Germinal center (tissue), 1 donor: ENCODE data around the gene DNAL4.

Source experiments
- DNase-seq: peaks from one replicate; pipeline ENCODE4 v3.0.0; 2012; ENCODE audit warnings: mixed read lengths, low spot score

DNAL4 gene

GRCh38 chr22:38757464-38757757 is 36.5 kb downstream of the DNAL4 start:
- DNase-seq, result no peak

GRCh38 chr22:38756711-38757463 is 37.1 kb downstream of the DNAL4 start:
- no peak for DNase-seq

GRCh38 chr22:38755911-38756532 is 37.9 kb downstream of the DNAL4 start, which contains the start of gene SUN2:
Gene SUN2, minus strand, starts transcription at chr22:38755998. Its CDS starts 3,370 bp downstream, at chr22:38752628.
- peak; percentile 99 for DNase-seq

- peak; percentile 68 for DNase-seq
Observed at GRCh38 chr22:38755155-38755910, 38.6 kb downstream of the DNAL4 start.

- peak; percentile 60 for DNase-seq
Observed at GRCh38 chr22:38754751-38755154, 39.2 kb downstream of the DNAL4 start.

GRCh38 chr22:38753948-38754750 is 39.8 kb downstream of the DNAL4 start:
- no peak for DNase-seq

- peak; percentile 78 for DNase-seq
Observed at GRCh38 chr22:38751422-38752346, 42.3 kb downstream of the DNAL4 start.

GRCh38 chr22:38751066-38751421 is 42.9 kb downstream of the DNAL4 start:
- DNase-seq, result no peak

- no peak for DNase-seq
Observed at GRCh38 chr22:38750638-38751037, 43.3 kb downstream of the DNAL4 start.

GRCh38 chr22:38750104-38750503 is 43.8 kb downstream of the DNAL4 start:
- DNase-seq, result no peak

GRCh38 chr22:38748487-38749136 is 45.3 kb downstream of the DNAL4 start:
- DNase-seq, result no peak

GRCh38 chr22:38745676-38746460 is 48.1 kb downstream of the DNAL4 start:
- no peak for DNase-seq

- no peak for DNase-seq
Observed at GRCh38 chr22:38744981-38745380, 49.0 kb downstream of the DNAL4 start.

- no peak for DNase-seq
Observed at GRCh38 chr22:38742176-38742942, 51.6 kb downstream of the DNAL4 start.

GRCh38 chr22:38741576-38741975 is 52.4 kb downstream of the DNAL4 start:
- DNase-seq, result no peak

- no peak for DNase-seq
Observed at GRCh38 chr22:38741166-38741565, 52.8 kb downstream of the DNAL4 start.

GRCh38 chr22:38740754-38741153 is 53.2 kb downstream of the DNAL4 start:
- no peak for DNase-seq

- no peak for DNase-seq
Observed at GRCh38 chr22:38740116-38740723, 53.7 kb downstream of the DNAL4 start.
